Measurements from ENCODE around the gene MAGOH. TPM values are rescaled to one million over a fixed set of nuclear protein-coding genes. Genes with fewer than 3 reads are reported as not detected.
A peak's percentile ranks its signal among the peaks of the same experiment; 100 is the strongest.

The MAGOH gene
- total RNA-seq (10 to 100 TPM; 25.4 to 43.3 (median 35.3) TPM), polyA plus RNA-seq (10 to 100 TPM; 71.9 to 73.2 TPM)
- long read RNA-seq, donor 1, partial matches to known transcripts, result 1 of 2 reads
- long read RNA-seq, donor 1, other reads (novel, unspliced or antisense), result 0 of 2 reads
- long read RNA-seq, donor 2, transcript MAGOH-202 (5 exons, 756 nt), result major isoform, 33 of 36 reads
- long read RNA-seq, donor 2, partial matches to known transcripts, result 0 of 36 reads
- long read RNA-seq, donor 2, other reads (novel, unspliced or antisense), result 0 of 36 reads
- long read RNA-seq, donor 3, transcript MAGOH-202 (5 exons, 756 nt), result major isoform, 11 of 14 reads
- long read RNA-seq, donor 3, partial matches to known transcripts, result 0 of 14 reads
- long read RNA-seq, donor 3, other reads (novel, unspliced or antisense), result 3 of 14 reads

- no peaks in the 10 kb centered on the region for H3K36me3 ChIP-seq
- H3K4me3 ChIP-seq, result peak within 1 kb of the TSS; percentile 62
- H3K27ac ChIP-seq, result peak within 1 kb of the TSS; percentile 43 to 77
- intact Hi-C loops (cut with DNase I), result no loop called here
- peak; percentile 91 to 96 (median 94) for DNase-seq
- peaks cover 10% of the 10 kb centered on the region for H3K4me1 ChIP-seq (ENCODE audit: insufficient read depth)
- no peaks in the 10 kb centered on the region for H3K9me3 ChIP-seq
- WGBS, 3 donors, result 3 to 5% (median 3%) methylated on average over 64 of the region's 64 CpGs
- TF ChIP-seq POLR2A (IDR thresholded peaks at IDR 0.05), result peak; percentile 85
- TF ChIP-seq CTCF (IDR thresholded peaks at IDR 0.05), result peak in 1 of 3 donors; percentile 22
- no peak for TF ChIP-seq EP300 (IDR thresholded peaks at IDR 0.05)
- H3K27me3 ChIP-seq, result no peaks in the 10 kb centered on the region
These were observed at the start of gene MAGOH for GRCh38 chr1:53238197-53239155. TSS of gene MAGOH (minus strand) at chr1:53238518. CDS start at chr1:53238448, 70 bp downstream.

DNA sequence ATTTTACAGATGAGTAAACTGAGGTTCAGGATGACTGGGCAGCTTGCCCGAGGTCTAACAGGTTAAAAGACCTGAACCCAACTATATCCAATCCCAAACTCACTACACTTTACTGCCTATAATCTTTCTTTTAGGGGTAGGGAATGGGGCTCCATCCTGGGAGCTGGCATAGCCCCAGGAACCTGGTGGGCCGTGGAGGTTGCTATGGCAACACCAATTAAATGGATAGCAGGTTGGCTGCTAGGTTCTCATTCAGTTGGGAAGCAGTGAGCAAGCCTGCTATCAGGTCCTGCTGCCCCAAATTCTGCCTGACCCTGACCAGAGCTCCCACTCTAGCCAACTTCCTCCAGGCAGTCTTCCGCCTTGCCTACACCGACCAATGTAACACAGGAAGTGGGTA is 48.6 kb upstream of the MAGOH start:
- Histone ChIP-seq H3K4me1 (ENCODE audit: insufficient read depth) (no peaks in the 10 kb centered on the region), H3K27ac (no peak overlapping the region), H3K36me3 (no peaks in the 10 kb centered on the region), H3K9me3 (no peaks in the 10 kb centered on the region), H3K27me3 (no peaks in the 10 kb centered on the region), H3K4me3 (no peak overlapping the region)
- WGBS, 3 donors, result 78 to 85% (median 79%) methylated on average over 4 of the region's 4 CpGs
- TF ChIP-seq POLR2A (IDR thresholded peaks at IDR 0.05) (no peak), CTCF (IDR thresholded peaks at IDR 0.05) (no peak), EP300 (IDR thresholded peaks at IDR 0.05) (no peak)
- intact Hi-C loops (cut with DNase I), result no loop called here
- DNase-seq, result no peak

DNA sequence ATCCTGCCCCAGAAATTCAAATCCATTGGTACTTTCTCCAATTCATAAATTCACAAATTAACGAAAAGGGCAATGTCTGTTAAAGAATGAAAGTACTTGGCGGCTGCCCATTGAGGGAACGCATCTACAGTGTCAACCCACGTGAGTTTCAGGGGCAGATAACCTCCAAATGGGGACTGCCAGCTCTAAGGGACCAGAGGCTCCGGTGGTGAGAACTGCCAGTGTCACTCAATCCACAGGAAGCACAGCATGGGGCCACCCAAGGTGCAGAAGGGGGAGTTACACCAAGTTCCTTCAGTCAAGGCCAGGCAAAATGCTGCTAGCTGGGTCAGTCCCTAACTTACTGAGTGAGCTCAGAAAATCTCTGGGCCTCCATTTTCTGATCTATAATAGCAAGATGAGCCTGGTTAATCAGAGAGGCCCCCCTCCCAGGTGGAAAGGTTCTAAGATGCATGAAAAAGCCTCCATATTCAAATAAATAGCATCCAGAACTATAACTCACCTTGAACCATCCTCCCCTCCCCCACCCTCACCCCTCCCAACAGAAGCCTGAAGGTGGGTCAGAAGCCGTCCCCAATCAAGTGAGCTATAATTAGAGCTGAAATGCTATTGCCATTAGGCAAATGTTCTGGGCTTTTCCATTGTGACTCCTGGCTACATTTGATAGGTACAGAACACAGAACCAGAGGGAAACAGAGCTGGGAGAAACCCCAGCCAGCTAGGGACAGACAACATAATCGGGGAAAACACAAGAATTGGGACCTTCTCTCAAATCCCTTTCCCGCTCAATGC is 47.8 kb upstream of the MAGOH start:
- Histone ChIP-seq H3K4me3 (no peak overlapping the region), H3K27me3 (no peaks in the 10 kb centered on the region), H3K36me3 (no peaks in the 10 kb centered on the region), H3K9me3 (no peaks in the 10 kb centered on the region), H3K4me1 (ENCODE audit: insufficient read depth) (no peaks in the 10 kb centered on the region), H3K27ac (no peak overlapping the region)
- no peak for DNase-seq
- TF ChIP-seq CTCF (IDR thresholded peaks at IDR 0.05), result no peak
- TF ChIP-seq EP300 (IDR thresholded peaks at IDR 0.05), result no peak
- TF ChIP-seq POLR2A (IDR thresholded peaks at IDR 0.05), result no peak
- WGBS, 3 donors, result 78 to 83% (median 79%) methylated on average over 8 of the region's 8 CpGs
- intact Hi-C loops (cut with DNase I), result no loop called here

DNA sequence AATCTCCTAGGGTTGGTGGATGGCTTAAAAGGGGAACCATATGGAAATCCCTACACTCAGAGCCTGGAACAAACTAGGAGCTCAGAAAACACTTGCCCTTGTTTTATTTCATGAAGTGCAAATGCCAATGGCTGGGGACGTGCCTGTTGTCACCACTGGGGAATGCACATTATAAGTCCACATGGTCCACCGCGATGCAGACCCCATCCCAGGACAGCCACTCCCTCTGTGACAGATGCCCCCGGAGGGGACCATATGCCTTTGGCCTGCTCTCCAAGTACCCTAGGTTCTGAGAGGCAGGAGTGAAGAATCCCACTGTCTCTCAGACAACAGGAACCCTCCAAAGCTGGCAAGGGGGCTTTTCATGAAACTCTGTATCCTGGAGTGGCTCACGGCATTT is 47.2 kb upstream of the MAGOH start:
- no peaks in the 10 kb centered on the region for H3K27me3 ChIP-seq
- TF ChIP-seq POLR2A (IDR thresholded peaks at IDR 0.05) (no peak), CTCF (IDR thresholded peaks at IDR 0.05) (no peak), EP300 (IDR thresholded peaks at IDR 0.05) (no peak)
- WGBS, 3 donors, result 83 to 97% (median 84%) methylated on average over 5 of the region's 5 CpGs
- H3K36me3 ChIP-seq, result no peaks in the 10 kb centered on the region
- no peaks in the 10 kb centered on the region for H3K9me3 ChIP-seq
- no peaks in the 10 kb centered on the region for H3K4me1 ChIP-seq (ENCODE audit: insufficient read depth)
- intact Hi-C loops (cut with DNase I), result no loop called here
- no peak overlapping the region for H3K4me3 ChIP-seq
- no peak for DNase-seq
- H3K27ac ChIP-seq, result no peak overlapping the region

Measured in ovary (tissue), 10 donors.